Stimulated activated CD8-positive, alpha-beta memory T cell treated with anti-CD3 and anti-CD28 coated beads, Interleukin-2, amount 100 ng/mL, for 1 hour (primary cell): ENCODE results near the gene PPP2R5C.
"Not testable (repeated sequence)": the region's sequence is repeated elsewhere in the genome, so short reads cannot be mapped to it uniquely, and the experiment has no call there.

Experiments
- DNase-seq, 2 donors: peaks; one replicate each; pipeline ENCODE4 v3.0.0-alpha.2; 2020; ENCODE audit warnings: low read depth in 2 of 2

Gene PPP2R5C

DNA sequence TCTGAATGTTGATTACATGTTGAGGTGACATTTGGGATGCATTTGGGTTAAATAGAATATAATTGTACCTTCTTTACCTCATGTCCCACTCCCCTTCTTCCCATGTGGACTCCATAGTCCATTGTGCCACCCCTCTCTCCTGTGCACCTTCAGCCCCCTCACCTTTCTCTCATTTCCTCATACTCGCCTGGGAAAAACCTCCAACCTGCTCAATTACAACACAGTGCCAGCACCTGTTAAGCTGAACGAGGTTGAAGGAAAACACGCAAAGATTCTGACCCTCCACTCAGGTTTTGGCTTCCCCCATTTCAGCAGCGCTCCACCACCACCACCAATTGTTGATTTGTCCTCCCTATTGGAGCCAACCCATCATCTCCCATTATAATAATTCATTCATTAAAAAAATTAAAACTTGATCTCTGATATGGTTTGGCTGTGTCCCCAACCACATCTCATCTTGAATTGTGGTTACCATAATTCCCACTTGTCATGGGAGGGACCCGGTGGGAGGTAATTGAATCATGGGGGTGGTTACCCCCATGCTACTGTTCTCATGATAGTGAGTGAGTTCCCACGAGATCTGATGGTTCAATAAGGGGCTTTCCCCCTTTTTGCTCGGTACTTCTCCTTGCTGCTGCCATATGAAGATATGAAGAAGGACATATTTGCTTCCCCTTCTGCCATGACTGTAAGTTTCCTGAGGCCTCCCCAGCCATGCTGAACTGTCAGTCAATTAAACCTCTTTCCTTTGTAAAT, 33.7 kb upstream of the PPP2R5C start:
- DNase-seq = no peak

DNA sequence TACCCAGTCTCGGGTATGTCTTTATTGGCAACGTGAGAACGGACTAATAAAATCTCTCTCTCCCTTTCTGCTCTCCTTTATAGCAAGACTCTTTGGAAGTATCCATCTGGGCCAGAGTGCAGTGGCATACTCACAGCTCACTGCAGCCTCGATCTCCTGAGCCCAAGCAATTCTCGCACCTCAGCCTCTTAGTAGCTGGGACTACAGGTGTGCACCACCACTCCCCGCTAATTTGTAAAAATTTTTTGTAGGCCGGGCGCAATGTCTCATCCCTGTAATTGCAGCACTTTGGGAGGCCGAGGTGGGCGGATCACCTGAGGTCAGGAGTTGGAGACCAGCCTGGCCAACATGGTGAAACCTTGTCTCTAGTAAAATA, 33.2 kb upstream of the PPP2R5C start:
- no peak for DNase-seq

DNA sequence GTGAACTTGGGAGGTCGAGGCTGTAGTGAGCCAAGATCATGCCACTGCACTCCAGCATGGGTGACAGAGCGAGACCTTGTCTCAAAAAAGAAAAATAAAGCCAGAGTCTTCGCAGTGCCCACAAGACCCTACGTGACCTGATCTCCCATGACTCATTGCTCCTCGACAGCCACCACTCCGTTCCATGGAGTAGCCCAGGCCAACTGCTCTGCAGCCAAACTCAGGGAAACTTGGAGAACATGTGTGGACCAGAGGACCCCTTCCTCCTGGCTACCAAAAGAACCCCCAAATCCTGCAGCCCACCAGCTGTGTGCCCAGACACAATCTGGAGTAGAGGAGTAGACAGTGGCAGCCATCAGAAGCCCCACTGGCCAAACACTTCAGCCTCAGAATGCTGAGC, 32.1 kb upstream of the PPP2R5C start:
- no peak for DNase-seq

DNA sequence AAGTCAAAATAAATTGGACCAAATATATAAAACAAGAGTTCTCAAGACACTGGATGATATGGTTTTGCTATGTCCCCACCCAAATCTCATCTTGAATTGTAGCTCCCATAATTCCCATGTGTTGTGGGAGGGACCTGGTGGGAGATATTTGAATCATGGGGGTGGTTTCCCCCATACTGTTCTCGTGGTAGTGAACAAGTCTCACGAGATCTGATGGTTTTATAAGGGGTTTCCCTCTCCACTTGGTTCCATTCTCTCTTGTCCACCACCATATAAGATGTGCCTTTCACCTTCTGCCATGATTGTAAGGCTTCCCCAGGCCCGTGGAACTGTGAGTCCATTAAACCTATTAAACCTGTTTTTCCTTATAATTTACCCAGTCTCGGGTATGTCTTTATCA, 31.4 kb upstream of the PPP2R5C start:
- not testable (repeated sequence) for DNase-seq

DNA sequence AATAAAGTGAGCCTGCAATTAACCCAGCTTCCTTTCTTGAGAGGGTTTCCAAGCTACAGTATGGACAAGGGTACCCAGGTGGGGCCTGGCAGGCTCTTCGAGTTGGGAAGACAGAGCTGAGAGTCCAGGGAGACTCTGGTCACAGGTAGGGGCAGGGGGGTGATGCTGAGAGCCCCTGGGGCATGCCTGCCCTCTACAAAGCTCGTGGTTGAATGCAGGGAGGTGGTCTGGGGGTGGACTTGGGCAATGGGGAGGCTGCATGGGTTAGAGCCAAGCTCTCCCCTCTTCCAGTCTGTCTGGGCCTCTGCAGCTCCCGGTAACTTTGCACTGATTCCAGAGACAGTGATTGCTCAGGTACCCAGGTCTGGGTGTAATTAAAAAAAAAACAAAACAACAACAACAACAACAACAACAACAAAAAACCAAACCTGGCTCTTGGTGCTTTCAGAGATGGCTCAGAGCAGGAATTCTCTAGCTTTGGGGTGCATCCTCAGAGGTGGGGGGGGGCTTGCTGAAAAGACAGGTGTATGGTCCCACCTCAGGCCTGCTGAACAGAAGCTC, 30.8 kb upstream of the PPP2R5C start:
- DNase-seq = no peak

DNA sequence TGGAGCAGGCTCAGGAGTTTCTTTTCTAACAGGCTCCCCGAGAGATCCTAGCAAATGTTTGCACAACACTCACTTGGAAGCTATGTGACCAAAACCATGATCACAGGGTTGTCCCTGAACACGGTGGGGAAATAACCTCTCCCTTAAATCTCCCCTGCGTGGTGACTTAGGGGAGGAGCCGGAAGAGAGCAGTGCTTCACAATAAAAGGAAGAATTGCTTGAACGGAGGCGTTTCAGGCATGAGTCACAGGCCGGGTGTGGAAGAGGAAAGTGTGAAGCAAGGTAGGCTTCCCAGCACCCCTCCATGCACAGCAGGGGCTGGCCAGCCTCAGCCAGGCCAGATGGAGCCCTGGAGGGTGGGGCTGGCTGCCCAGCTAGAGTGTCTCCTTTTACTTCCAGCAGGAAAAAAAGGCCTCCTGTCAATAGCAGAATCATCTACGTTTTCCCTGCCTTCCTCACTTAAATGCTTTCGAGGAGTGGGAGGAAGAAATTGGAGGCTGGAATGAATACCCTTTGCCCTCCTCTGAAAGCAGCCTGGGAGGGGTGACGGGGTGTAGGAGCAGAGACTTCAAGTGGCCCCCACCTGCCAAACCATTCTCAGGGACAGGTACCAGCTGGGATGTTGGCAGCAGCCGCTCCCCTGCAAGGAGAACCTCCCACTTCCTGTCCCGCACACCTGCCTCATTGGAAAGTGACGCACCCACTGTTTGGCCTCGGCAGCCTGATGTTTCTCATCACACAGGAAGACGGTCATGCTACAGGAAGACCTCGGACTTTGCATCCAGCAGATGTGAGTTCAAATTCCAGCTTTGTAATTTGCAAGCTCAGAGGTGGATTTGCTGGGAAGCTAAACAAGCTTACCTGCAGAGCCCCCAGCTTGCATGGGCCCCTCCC, 30.1 kb upstream of the PPP2R5C start:
- DNase-seq = peak; percentile 55 to 68

DNA sequence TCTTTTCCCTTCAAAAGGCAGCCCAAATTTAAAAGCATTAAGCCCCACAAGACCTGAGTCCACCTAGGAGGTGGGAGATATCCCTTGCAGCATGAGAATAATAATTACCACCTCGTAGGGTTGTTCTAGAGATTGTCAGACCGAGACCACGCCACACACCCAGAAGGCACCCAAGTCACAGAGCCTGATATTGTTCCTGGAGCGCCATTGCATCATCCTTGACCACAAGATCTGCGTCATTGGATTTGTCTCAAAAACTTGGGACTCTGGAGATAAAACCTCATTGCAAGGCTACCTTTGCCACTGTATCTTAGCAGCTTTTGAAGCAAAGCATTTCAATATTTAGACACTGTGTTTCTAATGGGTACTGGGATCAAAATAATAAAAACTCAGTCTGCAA, 29.4 kb upstream of the PPP2R5C start:
- no peak for DNase-seq

DNA sequence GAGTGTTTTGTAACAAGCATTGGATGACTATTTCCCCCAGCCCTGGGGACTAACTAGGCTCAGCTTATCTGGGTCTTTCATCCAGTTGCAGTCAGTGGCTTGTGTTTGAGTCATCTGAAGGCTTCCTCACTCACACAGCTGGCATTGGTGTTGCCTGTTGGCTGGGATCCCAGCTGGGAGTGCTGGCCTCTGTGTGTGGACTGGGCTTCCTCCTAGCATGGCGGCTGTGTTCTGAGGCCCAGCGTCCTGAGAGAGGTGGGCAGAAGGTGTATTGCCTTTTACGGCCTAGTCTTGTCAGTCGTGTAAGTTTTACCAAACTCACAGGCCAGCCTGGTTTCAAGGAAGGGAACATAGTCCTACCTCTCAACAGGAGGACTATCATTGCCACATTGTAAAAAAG, 28.3 kb upstream of the PPP2R5C start:
- no peak for DNase-seq

DNA sequence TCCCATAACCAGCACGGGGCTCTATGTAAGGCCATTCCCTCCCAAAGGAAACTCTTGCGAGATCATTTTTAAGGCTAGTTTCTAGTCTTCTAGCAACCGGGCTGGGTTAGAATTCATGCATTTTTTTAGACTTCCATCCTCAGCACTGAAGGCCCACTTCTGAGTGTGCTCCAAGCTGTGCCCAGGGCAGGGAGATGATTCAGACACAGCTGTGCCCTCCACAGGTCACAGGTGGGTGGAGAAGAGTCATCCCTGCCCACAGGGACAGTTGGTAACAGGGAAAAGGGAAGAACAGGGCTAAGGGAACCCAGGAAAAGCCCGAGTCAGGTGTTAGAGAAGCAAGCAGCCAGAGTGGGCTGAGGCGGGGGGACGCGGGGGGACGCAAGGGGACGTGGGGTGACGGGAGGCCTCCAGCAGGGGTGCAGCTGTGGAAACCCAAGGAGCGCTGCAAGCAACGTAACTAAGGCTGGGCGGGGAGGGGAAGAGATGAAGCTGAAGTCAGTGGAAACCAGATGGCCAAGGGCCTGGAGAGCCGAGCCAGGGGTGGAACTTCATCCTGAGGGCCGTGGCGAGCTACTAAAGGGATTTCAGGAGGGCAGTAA, 27.2 kb upstream of the PPP2R5C start:
- no peak for DNase-seq

DNA sequence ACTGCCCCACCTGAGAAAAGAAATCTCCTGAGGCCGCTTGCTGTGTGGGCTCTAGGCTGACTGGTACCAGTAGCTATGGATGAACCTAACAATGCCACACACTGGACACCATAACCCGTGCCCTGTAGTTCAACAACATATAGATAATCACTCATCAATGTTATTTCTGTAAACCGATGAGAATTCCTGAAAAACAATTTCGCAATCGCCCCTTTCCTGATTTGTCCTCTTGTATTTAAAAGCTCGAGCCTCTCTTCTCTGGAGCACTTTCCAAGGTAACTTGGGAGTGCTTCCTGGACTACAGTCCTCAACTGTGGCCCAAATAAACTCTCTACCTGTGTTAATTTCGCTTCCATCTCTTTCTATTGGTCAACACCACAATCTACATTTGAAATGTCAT, 26.1 kb upstream of the PPP2R5C start:
- no peak for DNase-seq

DNA sequence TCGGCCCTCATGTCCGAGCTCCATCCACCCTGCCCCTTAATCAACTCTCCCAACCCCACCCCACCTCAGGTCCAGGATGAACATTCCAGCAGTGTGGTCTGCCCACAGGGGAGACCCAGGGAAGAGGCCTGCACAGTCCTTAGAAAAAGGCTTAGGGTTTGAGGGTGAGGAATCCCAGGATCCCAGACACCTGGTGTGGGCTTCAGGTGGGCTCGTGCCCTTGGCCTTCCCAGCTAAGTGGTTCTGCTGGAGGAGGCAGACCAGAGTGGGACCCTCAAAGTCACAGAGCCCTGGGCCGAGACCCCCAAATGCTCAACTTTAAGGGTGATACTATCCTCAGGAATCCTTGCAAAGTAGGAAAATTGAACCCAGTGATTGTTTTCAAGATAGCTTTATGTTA, 25.4 kb upstream of the PPP2R5C start:
- no peak for DNase-seq

DNA sequence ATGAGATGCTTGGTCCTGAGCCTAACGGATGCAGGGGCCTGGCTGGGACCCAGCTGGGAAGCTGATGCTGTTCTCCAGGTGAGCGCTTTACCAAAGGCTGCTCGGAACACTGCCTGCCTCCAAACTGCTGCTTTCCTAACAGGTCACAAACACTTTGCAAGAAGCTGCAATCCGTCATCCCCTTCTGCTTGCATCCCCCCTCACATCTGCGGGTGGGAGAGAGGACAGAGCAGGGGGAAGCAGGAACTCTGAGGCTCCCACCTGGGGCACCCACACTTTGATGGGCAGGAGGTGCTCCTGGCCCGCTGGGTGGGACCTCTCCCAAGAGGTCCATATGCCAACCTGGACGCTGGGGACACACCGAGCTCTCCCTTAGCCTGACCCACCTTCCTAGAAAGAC, 24.9 kb upstream of the PPP2R5C start:
- no peak for DNase-seq

DNA sequence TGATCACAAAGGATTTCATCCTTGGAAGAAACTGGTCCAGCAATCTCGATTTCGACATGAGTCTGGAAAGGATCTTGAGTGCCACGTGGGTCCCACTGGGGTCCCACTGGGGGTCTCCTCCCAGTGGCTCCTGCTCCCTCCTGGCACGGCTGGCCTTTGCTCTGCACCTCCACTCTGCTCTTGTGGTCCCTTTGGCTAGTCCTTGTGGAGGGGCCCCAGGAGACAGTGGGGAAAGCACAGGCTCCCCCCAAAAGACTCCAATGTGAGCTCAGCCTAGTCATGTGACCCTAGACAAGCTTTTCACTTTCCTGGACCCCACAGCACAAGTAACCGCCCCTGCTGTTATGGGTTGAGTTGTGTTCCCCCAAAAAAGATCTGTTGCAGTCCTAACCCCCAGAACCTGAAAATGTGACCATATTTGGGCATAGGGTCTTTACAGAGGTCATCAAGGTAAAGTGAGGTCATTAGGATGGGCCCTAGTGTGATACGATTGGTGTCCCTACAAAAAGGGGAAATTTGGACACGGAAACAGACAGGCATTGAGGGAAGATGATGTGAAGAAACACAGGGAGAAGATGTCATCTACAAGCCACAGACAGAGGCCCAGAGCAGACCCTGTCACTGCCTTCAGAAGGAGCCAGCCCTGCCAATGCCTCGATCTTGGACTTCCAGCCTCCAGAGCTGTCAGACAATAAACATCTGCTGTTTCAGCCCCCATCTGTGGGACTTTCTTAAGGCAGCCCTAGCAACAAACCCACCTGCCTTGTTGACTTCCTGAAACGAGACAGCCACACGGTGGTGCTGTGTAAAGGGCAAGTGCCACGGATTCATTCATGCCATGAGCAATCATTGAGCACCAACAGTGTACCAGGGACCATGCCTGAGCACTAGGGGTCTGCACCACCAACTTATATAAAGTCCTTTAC, 23.8 kb upstream of the PPP2R5C start:
- no peak for DNase-seq

DNA sequence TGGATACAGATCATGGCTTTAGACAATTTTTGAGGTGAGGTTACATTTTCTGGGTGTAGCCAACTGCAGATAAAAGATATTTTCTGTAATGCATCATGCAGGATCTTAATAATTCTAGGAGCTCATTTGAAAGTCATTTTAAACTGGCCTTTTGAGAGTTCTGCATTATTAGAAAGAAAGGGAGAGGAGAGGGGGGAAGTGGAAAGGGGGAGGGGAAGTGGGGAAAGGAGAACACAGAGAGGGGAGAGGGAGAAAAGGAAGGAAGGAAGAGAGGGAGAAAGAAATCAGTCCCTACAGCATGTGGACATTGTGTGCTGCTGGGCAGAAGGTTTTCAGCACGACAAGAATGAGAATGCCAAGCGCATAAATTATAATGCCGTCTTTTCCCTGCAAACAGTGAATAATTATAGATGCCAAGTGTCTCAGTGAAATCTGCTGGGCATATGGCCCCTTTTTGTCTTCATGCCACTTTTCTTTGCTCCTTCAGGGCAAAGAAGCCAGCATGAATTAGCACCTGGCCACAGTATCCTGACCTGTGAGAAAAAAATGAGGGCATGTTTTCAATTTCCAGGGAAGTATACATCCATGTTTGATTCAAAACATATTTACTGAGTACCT, 22.7 kb upstream of the PPP2R5C start:
- DNase-seq = no peak

DNA sequence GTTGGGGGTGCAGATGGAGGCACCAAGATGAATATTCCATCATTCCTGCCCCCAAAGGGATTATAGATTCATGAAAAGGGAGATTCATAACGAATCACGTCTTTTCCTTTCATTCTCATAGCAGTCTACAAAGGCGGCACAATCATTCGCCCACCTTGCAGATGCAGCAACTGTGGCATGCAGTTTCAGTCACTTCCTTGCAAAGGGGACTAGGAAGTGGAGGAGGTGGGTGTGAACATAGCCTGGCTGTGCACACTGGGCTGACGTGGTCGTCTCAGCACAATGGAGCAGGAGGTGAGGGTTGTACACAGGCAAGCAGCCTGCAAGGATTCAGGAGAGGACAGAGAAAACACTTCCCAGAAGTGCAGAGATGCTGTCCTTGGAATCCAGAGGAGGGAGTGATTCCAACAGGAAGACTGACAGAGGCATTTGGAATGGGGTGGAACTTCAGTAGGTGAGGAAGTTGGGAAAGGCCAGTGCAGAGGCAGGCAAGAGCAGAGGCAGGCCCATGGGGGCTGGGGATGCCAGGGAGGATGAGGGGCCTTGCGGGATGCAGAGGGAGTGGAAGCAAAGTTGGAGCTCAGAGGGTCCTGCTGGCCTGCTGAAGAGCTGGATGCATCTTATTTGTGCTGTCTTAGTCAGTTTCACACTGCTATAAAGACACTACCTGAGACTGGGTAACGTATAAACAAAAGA, 21.9 kb upstream of the PPP2R5C start:
- no peak for DNase-seq

DNA sequence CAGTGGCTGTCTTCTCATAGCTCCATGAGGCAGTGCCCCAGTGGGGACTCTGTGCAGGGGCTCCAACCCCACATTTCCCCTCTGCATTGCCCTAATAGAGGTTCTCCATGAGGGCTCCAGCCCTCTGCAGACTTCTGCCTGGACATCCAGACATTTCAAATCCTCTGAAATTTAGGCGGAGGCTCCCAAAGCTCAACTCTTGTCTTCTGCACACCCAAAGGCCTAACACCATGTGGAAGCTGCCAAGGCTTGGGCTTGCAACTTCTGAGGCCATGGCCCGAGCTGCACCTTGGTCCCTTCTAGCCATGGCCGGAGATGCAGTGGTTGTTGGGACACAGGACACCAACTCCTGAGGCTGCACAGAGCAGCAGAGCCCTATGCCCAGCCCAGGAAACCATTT, 20.5 kb upstream of the PPP2R5C start:
- no peak for DNase-seq

DNA sequence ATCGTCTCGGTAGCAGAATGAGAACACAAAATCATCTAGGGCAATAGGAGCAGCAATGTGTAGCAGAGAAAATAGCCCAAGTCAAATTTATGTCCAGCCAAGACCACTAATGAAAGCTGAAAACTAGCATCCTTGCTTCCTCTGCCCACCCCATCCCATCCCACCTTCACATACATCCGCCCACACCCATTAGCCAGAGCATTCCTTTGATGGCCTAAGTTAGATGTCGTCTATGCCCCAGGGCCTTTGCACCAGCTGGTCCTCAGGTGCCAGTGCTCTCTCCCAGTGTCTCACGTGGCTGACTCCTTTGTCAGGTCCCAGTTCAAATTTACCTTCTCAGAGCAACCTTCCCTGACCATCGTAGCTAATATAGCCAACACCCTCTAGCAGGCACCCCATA, 17.8 kb upstream of the PPP2R5C start:
- no peak for DNase-seq

DNA sequence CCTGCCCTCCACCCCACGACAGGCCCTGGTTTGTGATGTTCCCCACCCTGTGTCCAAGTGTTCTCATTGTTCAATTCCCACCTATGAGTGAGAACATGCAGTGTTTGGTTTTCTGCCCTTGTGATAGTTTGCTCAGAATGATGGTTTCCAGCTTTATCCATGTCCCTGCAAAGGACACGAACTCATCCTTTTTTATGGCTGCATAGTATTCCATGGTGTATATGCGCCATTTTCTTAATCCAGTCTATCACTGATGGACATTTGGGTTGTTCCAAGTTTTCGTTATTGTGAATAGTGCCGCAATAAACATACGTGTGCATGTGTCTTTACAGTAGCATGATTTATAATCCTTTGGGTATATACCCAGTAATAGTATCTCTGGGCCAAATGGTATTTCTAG, 17.1 kb upstream of the PPP2R5C start:
- DNase-seq = not testable (repeated sequence)

DNA sequence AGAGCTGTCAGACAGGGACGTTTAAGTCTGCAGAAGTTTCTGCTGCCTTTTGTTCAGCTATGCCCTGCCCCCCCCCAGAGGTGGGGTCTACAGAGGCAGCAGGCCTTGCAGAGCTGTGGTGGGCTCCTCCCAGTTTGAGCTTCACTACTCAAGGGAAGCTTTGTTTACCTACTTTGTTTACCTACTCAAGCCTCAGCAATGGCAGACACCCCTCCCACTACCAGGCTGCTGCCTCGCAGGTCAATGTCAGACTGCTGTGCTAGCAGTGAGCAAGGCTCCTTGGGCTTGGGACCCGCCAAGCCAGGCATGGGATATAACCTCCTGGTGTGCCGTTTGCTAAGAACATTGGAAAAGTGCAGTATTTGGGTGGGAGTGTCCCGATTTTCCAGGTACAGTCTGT, 11.8 kb upstream of the PPP2R5C start:
- DNase-seq = not testable (repeated sequence)

DNA sequence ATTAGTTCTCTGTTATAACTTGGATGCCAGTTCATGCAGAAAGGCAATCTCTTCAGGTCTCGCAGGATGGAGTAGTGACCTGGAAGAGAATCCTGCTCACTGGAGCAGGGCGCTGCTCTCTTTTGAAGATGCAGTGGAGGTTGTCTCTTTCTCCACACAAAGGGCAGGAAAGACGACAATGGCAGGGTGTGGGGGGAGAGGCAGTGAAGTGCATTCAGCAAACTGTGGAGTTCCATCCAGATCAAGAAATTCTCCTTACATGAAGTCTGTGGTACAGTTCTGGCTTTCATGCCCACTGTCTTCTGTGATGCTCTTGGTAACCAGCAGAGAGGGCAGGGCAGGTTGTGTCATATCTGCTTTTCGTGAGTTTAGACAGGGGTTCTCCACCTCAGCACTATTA, 6.6 kb upstream of the PPP2R5C start:
- no peak for DNase-seq
